COLO829 (cell line): Measurements from ENCODE around the gene SH2D4B.

Source experiments
- DNase-seq: peaks from one replicate; pipeline ENCODE4 v3.0.0; 2012; ENCODE audit warnings: low spot score

SH2D4B gene

DNA sequence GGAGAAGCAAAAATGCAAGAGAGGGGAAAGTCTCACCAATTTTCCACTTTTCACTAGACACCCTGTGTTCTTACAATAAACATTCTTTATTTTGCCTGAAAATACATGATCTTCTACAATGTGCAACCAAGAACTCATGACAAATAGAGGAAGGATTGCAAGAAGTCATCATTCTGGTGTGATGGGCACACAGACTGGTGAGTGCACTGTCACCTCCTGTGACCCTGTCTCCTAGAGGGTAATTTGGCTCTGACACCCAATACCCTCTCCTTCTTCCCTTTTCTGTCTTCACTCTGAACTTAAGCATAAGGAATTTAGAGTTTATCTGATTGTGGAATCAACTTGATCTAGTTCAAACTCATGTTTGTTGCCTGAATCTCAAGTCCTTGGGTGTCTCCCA is 153.7 kb downstream of the SH2D4B start:
- no peak for DNase-seq

GRCh38 chr10:80693565-80693964 is 155.9 kb downstream of the SH2D4B start:
- no peak for DNase-seq

GRCh38 chr10:80694930-80695329 is 157.2 kb downstream of the SH2D4B start:
- no peak for DNase-seq
